ENCODE measurements around the gene CYP2E1.
"Not testable (repeated sequence)": the region's sequence is repeated elsewhere in the genome, so short reads cannot be mapped to it uniquely, and the experiment has no call there.

- not testable (repeated sequence) for TF ChIP-seq GATA2 (CRISPR knock-in tag; IDR thresholded peaks at IDR 0.05); CHD2 (IDR thresholded peaks at IDR 0.05; ENCODE audit: low read length, partially characterized antibody); RFX5 (IDR thresholded peaks at IDR 0.05; ENCODE audit: low read length); EP300 (IDR thresholded peaks at IDR 0.05; ENCODE audit: borderline replicate concordance in 1 of 2, low read depth in 1 of 2, low read length in 1 of 2); NRF1 (IDR thresholded peaks at IDR 0.05; ENCODE audit: low read depth, low read length); FOSL2 (IDR thresholded peaks at IDR 0.05; ENCODE audit: borderline replicate concordance, low read depth); TCF12 (IDR thresholded peaks at IDR 0.05)
- TF ChIP-seq, protein P1, sequence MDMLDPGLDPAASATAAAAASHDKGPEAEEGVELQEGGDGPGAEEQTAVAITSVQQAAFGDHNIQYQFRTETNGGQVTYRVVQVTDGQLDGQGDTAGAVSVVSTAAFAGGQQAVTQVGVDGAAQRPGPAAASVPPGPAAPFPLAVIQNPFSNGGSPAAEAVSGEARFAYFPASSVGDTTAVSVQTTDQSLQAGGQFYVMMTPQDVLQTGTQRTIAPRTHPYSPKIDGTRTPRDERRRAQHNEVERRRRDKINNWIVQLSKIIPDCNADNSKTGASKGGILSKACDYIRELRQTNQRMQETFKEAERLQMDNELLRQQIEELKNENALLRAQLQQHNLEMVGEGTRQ (IDR thresholded peaks at IDR 0.05; ENCODE audit: borderline replicate concordance, low read depth, low read length) = not testable (repeated sequence)
- TF ChIP-seq, protein P2, sequence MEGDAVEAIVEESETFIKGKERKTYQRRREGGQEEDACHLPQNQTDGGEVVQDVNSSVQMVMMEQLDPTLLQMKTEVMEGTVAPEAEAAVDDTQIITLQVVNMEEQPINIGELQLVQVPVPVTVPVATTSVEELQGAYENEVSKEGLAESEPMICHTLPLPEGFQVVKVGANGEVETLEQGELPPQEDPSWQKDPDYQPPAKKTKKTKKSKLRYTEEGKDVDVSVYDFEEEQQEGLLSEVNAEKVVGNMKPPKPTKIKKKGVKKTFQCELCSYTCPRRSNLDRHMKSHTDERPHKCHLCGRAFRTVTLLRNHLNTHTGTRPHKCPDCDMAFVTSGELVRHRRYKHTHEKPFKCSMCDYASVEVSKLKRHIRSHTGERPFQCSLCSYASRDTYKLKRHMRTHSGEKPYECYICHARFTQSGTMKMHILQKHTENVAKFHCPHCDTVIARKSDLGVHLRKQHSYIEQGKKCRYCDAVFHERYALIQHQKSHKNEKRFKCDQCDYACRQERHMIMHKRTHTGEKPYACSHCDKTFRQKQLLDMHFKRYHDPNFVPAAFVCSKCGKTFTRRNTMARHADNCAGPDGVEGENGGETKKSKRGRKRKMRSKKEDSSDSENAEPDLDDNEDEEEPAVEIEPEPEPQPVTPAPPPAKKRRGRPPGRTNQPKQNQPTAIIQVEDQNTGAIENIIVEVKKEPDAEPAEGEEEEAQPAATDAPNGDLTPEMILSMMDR (IDR thresholded peaks at IDR 0.05) = not testable (repeated sequence)
- TF ChIP-seq, protein P3, sequence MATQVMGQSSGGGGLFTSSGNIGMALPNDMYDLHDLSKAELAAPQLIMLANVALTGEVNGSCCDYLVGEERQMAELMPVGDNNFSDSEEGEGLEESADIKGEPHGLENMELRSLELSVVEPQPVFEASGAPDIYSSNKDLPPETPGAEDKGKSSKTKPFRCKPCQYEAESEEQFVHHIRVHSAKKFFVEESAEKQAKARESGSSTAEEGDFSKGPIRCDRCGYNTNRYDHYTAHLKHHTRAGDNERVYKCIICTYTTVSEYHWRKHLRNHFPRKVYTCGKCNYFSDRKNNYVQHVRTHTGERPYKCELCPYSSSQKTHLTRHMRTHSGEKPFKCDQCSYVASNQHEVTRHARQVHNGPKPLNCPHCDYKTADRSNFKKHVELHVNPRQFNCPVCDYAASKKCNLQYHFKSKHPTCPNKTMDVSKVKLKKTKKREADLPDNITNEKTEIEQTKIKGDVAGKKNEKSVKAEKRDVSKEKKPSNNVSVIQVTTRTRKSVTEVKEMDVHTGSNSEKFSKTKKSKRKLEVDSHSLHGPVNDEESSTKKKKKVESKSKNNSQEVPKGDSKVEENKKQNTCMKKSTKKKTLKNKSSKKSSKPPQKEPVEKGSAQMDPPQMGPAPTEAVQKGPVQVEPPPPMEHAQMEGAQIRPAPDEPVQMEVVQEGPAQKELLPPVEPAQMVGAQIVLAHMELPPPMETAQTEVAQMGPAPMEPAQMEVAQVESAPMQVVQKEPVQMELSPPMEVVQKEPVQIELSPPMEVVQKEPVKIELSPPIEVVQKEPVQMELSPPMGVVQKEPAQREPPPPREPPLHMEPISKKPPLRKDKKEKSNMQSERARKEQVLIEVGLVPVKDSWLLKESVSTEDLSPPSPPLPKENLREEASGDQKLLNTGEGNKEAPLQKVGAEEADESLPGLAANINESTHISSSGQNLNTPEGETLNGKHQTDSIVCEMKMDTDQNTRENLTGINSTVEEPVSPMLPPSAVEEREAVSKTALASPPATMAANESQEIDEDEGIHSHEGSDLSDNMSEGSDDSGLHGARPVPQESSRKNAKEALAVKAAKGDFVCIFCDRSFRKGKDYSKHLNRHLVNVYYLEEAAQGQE (IDR thresholded peaks at IDR 0.05; ENCODE audit: low read depth, low read length) = not testable (repeated sequence)
Observed at GRCh38 chr10:133568831-133569527, 41.8 kb downstream of the CYP2E1 start.
